ENCODE measurements around the gene NOVA1.

The NOVA1 gene

DNA sequence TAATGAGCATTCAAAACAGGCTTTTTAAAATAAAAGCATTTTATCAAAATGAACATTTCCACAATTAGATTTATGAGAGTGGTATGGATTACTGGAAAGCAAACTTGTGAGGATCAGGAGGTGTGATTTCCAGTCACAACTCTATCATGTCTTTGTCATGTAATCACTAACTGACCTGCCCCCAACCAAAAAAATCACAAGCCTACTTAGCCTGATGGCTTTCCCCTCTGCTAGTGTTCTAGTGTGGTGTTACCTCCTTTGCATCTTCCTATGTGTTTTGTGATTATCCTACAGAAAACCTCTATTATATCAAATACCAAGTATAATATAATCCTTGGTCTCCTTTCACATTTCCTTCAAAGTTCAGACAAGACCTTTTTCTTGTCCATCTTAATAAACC, 168.6 kb downstream of the NOVA1 start:
- H3K27me3 ChIP-seq (ENCODE audit: control insufficient read depth in 1 of 2, insufficient read depth in 2 of 2, low read length in 2 of 2): no peaks in the 10 kb centered on the region
- H3K27ac ChIP-seq (ENCODE audit: low read depth, low read length): no peak overlapping the region
- no peaks in the 10 kb centered on the region for H3K4me1 ChIP-seq (ENCODE audit: insufficient read depth, low read length)
- H3K36me3 ChIP-seq (ENCODE audit: insufficient read depth, low read length): no peaks in the 10 kb centered on the region
- H3K9ac ChIP-seq (ENCODE audit: low read length): no peak overlapping the region
- no peaks in the 10 kb centered on the region for H3K9me3 ChIP-seq (ENCODE audit: low read length)
- no peak overlapping the region for H3K4me3 ChIP-seq (ENCODE audit: low read depth in 1 of 2, low read length in 2 of 2)

DNA sequence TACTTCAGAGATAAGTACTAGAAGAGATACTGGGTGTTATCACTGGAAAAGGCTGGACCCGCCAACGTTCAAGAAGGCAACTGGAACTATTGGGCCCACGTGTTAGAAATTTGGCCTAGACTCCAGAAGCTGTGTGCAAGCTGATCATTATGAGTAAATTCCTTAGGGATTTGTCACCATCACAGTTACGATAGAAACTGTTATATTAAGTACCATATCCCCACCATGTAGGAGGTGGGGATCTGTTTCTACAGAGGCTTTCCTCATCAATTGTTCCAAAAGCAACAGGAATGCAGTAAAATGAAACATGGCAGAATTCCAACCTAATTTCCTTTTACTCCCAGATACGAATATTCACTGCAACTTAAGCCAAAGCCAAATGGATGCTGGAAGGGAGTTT, 170.7 kb downstream of the NOVA1 start:
- Histone ChIP-seq H3K4me3 (ENCODE audit: low read depth in 1 of 2, low read length in 2 of 2) (no peak overlapping the region), H3K4me1 (ENCODE audit: insufficient read depth, low read length) (no peaks in the 10 kb centered on the region), H3K36me3 (ENCODE audit: insufficient read depth, low read length) (no peaks in the 10 kb centered on the region), H3K9ac (ENCODE audit: low read length) (no peak overlapping the region), H3K9me3 (ENCODE audit: low read length) (no peaks in the 10 kb centered on the region), H3K27ac (ENCODE audit: low read depth, low read length) (no peak overlapping the region), H3K27me3 (ENCODE audit: control insufficient read depth in 1 of 2, insufficient read depth in 2 of 2, low read length in 2 of 2) (no peaks in the 10 kb centered on the region)

DNA sequence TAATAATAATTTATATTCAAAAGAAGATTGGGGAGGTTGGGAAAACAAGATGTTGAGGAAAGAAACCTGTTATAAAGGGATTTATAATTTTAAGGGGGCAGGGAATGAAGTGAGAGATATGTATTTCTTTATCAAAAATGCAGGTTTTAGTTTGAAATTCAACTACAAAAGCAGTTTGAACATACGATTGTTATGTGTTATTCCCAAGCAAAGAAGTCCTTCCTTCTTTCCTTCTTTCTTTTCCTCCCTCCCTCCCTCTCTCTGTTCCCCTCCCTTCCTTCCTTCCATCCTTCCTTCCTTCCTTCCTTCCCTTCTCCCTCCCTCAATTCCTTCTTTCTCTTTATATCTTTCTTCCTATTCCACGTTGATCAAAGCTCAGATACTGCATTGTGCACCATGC, 173.3 kb downstream of the NOVA1 start:
- H3K27ac ChIP-seq (ENCODE audit: low read depth, low read length): no peak overlapping the region
- H3K9me3 ChIP-seq (ENCODE audit: low read length): no peaks in the 10 kb centered on the region

DNA sequence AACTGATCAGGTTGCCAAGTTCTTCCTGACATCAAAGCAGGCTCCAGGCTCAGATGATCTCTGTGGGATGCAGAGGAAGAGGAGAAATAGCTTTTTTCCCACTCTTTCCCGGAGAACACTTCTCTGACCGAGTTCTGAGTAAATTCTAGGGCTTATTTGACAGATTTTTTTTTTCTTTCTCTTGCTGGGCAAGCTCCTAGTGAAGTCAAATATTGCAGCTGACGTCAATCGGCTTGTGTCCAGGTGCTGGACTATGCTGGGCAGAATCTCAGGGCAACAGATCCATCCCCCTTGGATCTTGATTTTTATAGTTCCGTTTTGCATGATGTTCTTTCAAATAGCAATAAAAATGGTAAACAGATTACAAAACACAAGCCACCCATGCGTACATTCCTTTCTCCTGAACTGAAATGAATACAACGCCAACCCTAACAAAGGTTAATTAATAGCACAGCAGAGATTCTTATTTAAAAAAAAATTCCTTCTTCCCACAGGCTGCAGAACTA, 182.2 kb downstream of the NOVA1 start:
- no peak overlapping the region for H3K9ac ChIP-seq (ENCODE audit: low read length)
- no peaks in the 10 kb centered on the region for H3K27me3 ChIP-seq (ENCODE audit: control insufficient read depth in 1 of 2, insufficient read depth in 2 of 2, low read length in 2 of 2)
- peak overlapping the region; percentile 70 for H3K27ac ChIP-seq (ENCODE audit: low read depth, low read length)
- peaks cover 42% of the 10 kb centered on the region for H3K4me1 ChIP-seq (ENCODE audit: insufficient read depth, low read length)
- no peak overlapping the region for H3K4me3 ChIP-seq (ENCODE audit: low read depth in 1 of 2, low read length in 2 of 2)
- no peaks in the 10 kb centered on the region for H3K36me3 ChIP-seq (ENCODE audit: insufficient read depth, low read length)
- no peaks in the 10 kb centered on the region for H3K9me3 ChIP-seq (ENCODE audit: low read length)

More for the DNA sequence above, 173.3 kb downstream of the NOVA1 start:
- Histone ChIP-seq H3K4me1 (ENCODE audit: insufficient read depth, low read length) (peaks cover 7% of the 10 kb centered on the region), H3K36me3 (ENCODE audit: insufficient read depth, low read length) (no peaks in the 10 kb centered on the region), H3K4me3 (ENCODE audit: low read depth in 1 of 2, low read length in 2 of 2) (no peak overlapping the region), H3K9ac (ENCODE audit: low read length) (no peak overlapping the region), H3K27me3 (ENCODE audit: control insufficient read depth in 1 of 2, insufficient read depth in 2 of 2, low read length in 2 of 2) (no peaks in the 10 kb centered on the region)

DNA sequence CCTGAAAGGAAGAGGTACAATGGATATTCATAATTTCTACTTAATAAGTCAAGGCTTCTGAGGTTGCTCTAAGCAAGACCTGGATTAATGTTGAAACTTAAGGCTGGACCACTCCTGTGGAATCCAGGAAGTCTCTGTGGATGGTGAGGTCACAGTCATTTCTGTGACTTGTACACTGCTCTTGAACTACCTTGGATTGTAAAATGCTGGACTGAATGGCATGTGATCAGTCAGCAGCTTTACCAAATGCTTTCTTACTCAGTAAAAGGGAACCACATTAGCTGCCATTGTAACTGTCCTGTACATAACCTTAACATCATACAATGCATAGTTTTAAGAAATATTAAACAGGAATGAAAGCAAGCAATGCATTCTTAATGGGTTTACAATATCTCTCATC, 182.9 kb downstream of the NOVA1 start:
- Histone ChIP-seq H3K4me1 (ENCODE audit: insufficient read depth, low read length) (peaks cover 39% of the 10 kb centered on the region), H3K27me3 (ENCODE audit: control insufficient read depth in 1 of 2, insufficient read depth in 2 of 2, low read length in 2 of 2) (no peaks in the 10 kb centered on the region), H3K36me3 (ENCODE audit: insufficient read depth, low read length) (no peaks in the 10 kb centered on the region), H3K9me3 (ENCODE audit: low read length) (no peaks in the 10 kb centered on the region), H3K27ac (ENCODE audit: low read depth, low read length) (peak overlapping the region; percentile 42), H3K9ac (ENCODE audit: low read length) (no peak overlapping the region), H3K4me3 (ENCODE audit: low read depth in 1 of 2, low read length in 2 of 2) (no peak overlapping the region)

DNA sequence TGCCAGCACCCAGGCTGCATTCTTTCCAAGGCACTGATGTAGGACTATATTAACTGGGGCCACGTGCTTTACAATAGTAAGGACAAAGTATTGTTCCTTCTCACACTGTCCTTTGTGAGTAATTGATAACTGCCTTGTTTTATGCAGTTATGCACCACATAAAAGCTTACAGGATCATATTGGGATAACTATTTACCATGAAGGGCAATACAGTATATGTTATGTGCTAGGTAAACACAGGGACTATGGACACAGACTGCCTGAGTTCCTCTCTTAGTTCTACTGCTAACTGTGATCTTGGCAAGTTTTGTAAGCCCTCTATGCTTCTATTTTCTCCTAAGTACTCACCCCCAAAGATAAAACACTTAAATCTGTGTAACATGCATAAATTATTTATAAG, 183.7 kb downstream of the NOVA1 start:
- no peaks in the 10 kb centered on the region for H3K9me3 ChIP-seq (ENCODE audit: low read length)
- H3K27ac ChIP-seq (ENCODE audit: low read depth, low read length): no peak overlapping the region
- no peak overlapping the region for H3K4me3 ChIP-seq (ENCODE audit: low read depth in 1 of 2, low read length in 2 of 2)
- no peaks in the 10 kb centered on the region for H3K27me3 ChIP-seq (ENCODE audit: control insufficient read depth in 1 of 2, insufficient read depth in 2 of 2, low read length in 2 of 2)
- no peak overlapping the region for H3K9ac ChIP-seq (ENCODE audit: low read length)
- no peaks in the 10 kb centered on the region for H3K36me3 ChIP-seq (ENCODE audit: insufficient read depth, low read length)
- peaks cover 31% of the 10 kb centered on the region for H3K4me1 ChIP-seq (ENCODE audit: insufficient read depth, low read length)

DNA sequence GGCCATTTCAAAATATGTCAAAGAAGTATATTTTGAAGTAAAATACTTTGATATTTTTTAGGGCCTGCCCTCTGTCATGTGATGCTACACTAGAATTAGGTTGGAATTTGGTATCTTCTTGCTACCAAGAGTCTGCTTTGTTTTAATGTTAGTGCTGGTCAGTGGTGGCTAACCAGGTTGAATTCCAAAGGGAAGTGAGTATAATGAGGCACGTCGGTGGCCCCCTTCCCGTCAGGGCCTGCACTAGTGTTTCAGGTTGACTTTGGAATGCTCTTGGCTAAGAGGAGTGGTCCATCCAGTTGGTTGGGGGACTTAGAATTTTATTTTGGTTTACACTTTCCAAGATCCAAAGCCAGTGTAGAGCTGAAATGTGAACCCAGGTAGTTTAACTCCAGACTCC, 185.4 kb downstream of the NOVA1 start:
- Histone ChIP-seq H3K4me3 (ENCODE audit: low read depth in 1 of 2, low read length in 2 of 2) (no peak overlapping the region), H3K27me3 (ENCODE audit: control insufficient read depth in 1 of 2, insufficient read depth in 2 of 2, low read length in 2 of 2) (no peaks in the 10 kb centered on the region), H3K4me1 (ENCODE audit: insufficient read depth, low read length) (peaks cover 30% of the 10 kb centered on the region)

DNA sequence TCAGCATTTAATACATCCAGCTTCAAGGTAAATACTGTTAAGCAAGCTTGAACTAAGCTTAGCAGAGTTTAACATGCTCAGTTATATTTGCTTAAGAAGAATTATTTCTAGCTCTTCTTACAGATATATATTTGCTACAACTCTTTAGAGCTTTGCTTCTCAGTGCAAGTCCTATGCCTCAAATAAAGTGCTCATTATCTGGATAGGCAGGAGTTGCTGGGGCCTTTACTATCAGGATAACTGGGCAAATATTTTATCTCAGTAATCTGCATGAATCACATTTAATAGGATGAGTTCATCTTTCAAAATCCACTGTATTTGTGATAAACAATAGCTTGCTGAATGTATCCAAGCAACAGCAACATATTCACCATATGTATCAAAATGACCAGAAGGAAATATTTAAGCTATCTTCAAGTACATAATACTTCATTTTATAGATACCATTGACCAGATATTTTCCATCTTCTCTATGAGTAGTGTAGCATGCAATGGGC, 187.6 kb downstream of the NOVA1 start:
- Histone ChIP-seq H3K9me3 (ENCODE audit: low read length) (no peaks in the 10 kb centered on the region), H3K27me3 (ENCODE audit: control insufficient read depth in 1 of 2, insufficient read depth in 2 of 2, low read length in 2 of 2) (no peaks in the 10 kb centered on the region), H3K36me3 (ENCODE audit: insufficient read depth, low read length) (no peaks in the 10 kb centered on the region), H3K4me1 (ENCODE audit: insufficient read depth, low read length) (peaks cover 12% of the 10 kb centered on the region), H3K4me3 (ENCODE audit: low read depth in 1 of 2, low read length in 2 of 2) (no peak overlapping the region), H3K27ac (ENCODE audit: low read depth, low read length) (no peak overlapping the region), H3K9ac (ENCODE audit: low read length) (no peak overlapping the region)

More for the DNA sequence above, 185.4 kb downstream of the NOVA1 start:
- no peak overlapping the region for H3K27ac ChIP-seq (ENCODE audit: low read depth, low read length)
- no peaks in the 10 kb centered on the region for H3K9me3 ChIP-seq (ENCODE audit: low read length)
- no peak overlapping the region for H3K9ac ChIP-seq (ENCODE audit: low read length)
- no peaks in the 10 kb centered on the region for H3K36me3 ChIP-seq (ENCODE audit: insufficient read depth, low read length)

DNA sequence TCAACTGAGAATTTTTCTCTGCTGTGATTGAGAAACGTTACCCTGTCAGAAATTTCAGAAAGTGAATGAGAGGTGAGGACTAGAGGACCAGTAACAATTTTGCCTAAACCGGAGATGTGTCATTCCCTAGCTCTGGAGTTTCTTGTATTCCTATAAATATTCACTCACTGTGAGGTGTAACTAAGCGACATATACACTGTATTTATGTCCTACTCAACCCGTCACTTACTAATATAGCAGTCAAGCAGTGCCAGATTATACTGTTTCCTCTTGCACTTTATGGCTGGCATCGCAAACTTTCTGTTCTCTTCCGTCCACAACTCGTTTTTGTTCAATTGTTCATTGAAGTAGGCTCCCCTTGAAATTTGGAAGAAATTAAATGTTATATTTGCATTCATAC, 192.9 kb downstream of the NOVA1 start:
- peaks cover 9% of the 10 kb centered on the region for H3K4me1 ChIP-seq (ENCODE audit: insufficient read depth, low read length)
- no peak overlapping the region for H3K27ac ChIP-seq (ENCODE audit: low read depth, low read length)
- no peaks in the 10 kb centered on the region for H3K9me3 ChIP-seq (ENCODE audit: low read length)
- H3K9ac ChIP-seq (ENCODE audit: low read length): no peak overlapping the region
- H3K27me3 ChIP-seq (ENCODE audit: control insufficient read depth in 1 of 2, insufficient read depth in 2 of 2, low read length in 2 of 2): no peaks in the 10 kb centered on the region
- no peaks in the 10 kb centered on the region for H3K36me3 ChIP-seq (ENCODE audit: insufficient read depth, low read length)
- H3K4me3 ChIP-seq (ENCODE audit: low read depth in 1 of 2, low read length in 2 of 2): no peak overlapping the region

DNA sequence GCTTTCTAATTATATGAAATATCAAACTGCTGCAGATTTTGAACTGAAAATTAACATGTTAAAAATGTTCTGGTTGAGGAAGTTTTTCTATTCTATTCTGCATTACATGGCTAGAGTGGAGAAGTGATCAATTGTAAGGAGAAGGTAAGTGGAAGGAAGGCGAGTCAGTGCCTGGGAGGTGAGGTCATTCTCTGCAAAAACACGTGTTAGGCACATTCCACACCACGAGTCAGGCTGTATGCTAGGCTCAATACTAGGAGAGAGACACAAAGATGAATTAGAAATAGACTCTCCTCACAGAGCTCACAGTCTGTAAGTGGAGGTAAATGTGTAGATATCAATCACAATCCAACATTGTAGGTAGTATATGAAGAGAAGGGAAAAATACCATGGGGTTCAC, 194.1 kb downstream of the NOVA1 start:
- H3K9ac ChIP-seq (ENCODE audit: low read length): no peak overlapping the region
- no peaks in the 10 kb centered on the region for H3K36me3 ChIP-seq (ENCODE audit: insufficient read depth, low read length)
- H3K4me3 ChIP-seq (ENCODE audit: low read depth in 1 of 2, low read length in 2 of 2): no peak overlapping the region
- H3K9me3 ChIP-seq (ENCODE audit: low read length): no peaks in the 10 kb centered on the region
- H3K4me1 ChIP-seq (ENCODE audit: insufficient read depth, low read length): peaks cover 11% of the 10 kb centered on the region
- H3K27me3 ChIP-seq (ENCODE audit: control insufficient read depth in 1 of 2, insufficient read depth in 2 of 2, low read length in 2 of 2): no peaks in the 10 kb centered on the region
- no peak overlapping the region for H3K27ac ChIP-seq (ENCODE audit: low read depth, low read length)

DNA sequence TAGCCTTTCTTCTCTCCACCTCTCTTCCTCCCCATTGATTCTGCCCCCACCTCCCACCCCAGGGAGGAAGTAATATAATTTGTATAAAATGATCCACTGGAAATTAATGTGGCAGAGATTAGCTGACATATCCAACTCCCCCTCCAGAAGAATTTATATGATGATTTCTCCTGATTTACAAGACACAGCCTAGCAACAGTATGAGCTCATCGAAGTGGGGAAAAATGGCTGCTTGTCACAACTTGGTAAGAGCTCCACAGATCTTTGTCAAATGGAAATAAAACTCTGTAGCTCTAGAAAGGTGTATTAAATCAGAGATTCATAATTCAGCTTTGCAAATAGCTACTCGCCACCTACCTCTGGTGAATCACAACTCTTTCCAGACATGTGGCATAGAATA, 195.7 kb downstream of the NOVA1 start:
- Histone ChIP-seq H3K36me3 (ENCODE audit: insufficient read depth, low read length) (no peaks in the 10 kb centered on the region), H3K4me1 (ENCODE audit: insufficient read depth, low read length) (peaks cover 11% of the 10 kb centered on the region), H3K9ac (ENCODE audit: low read length) (no peak overlapping the region), H3K27me3 (ENCODE audit: control insufficient read depth in 1 of 2, insufficient read depth in 2 of 2, low read length in 2 of 2) (no peaks in the 10 kb centered on the region), H3K27ac (ENCODE audit: low read depth, low read length) (no peak overlapping the region), H3K9me3 (ENCODE audit: low read length) (no peaks in the 10 kb centered on the region), H3K4me3 (ENCODE audit: low read depth in 1 of 2, low read length in 2 of 2) (no peak overlapping the region)

DNA sequence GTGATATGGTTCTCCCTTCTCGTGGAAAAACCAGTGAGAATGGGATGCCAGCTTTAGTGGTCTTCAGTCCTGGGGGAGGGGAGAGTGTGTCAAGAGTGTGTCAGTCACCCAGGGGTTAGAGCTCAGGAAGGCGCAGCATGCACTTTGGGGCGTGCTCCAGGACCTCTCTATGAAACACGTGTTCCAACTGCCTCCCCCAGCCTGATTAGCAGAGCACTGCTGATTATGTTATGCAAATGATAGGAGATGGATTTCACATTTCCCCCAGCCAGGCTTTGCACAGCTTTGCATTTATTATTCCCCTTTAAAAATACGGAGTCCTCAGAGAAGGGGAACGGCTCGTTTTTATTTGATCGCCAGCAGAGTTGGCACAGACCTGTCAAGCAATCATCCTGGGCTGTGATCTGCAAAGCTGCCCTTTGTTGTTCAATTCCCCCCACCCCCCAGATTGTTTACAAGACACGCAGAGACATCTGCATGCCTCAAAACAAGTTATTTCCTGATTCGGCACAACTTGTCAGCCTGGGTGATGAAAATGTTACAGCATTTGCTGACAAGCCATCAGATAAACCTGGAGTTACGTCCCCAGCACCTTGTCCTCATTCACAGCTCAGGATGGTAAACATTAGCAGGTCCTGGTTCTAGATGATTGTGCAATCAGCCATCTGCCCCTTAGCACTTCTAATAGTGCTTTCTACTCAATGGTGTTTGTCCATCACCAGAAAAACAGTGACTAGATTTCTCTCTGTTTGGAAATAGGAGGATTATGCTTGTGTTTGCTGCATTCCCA, 196.5 kb downstream of the NOVA1 start:
- Histone ChIP-seq H3K4me1 (ENCODE audit: insufficient read depth, low read length) (peaks cover 11% of the 10 kb centered on the region), H3K27me3 (ENCODE audit: control insufficient read depth in 1 of 2, insufficient read depth in 2 of 2, low read length in 2 of 2) (no peaks in the 10 kb centered on the region), H3K9me3 (ENCODE audit: low read length) (no peaks in the 10 kb centered on the region), H3K9ac (ENCODE audit: low read length) (no peak overlapping the region), H3K27ac (ENCODE audit: low read depth, low read length) (no peak overlapping the region), H3K4me3 (ENCODE audit: low read depth in 1 of 2, low read length in 2 of 2) (no peak overlapping the region), H3K36me3 (ENCODE audit: insufficient read depth, low read length) (no peaks in the 10 kb centered on the region)

Measured in muscle layer of colon (tissue), 2 donors.